NT2/D1 (cell line): ENCODE measurements around the gene C10orf95.

Source experiments
- SUZ12 ChIP-seq: IDR thresholded peaks from 2 replicates; pipeline ENCODE4 v1.6.1; 2011; ENCODE audit not compliant: insufficient read length, insufficient read depth; ENCODE audit errors: extremely low read depth
- YY1 ChIP-seq: IDR thresholded peaks from 2 replicates; pipeline ENCODE4 v1.6.1; 2011; ENCODE audit not compliant: insufficient read length, insufficient read depth
- ZNF274 ChIP-seq: IDR thresholded peaks from 2 replicates; pipeline ENCODE4 v1.6.1; 2011; ENCODE audit warnings: mild to moderate bottlenecking, low read depth, low read length

DNA sequence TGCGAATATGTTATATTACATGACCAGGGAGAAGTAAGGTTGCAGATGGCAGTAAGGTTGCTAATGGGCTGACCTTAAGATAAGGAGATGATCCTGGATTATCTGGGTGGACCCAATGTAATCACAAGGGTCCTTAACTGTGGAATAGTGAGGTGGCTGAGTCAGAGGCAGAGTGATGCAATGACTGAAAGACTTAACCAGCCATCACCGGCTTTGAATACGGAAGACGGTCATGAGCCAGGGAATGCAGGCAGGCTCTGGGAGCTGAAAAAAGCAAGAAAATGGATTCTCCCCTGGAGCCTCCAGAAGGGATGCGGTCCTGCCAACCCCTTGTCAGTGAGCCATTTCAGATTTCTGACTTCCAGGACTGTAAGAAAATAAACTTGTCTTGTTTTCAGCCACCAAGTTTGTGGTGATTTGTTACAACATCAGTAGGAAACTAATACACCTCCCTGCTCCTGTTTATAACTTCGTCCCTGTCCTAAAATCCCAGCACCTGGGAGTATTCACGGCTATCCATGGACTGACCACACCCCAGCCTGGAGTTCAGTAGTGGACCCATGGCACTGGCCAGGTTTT, 4.6 kb upstream of the C10orf95 start:
- TF ChIP-seq YY1 (no peak), ZNF274 (no peak), SUZ12 (no peak)
